A204.1 (cell line): ENCODE results near the gene ATMIN.

Experiments used
- FAIRE-seq: peaks from 2 replicates; lab custom pipeline; 2012; peaks lifted over from hg19 to GRCh38; lab: Jason Lieb, UNC

The ATMIN gene

GRCh38 chr16:81005610-81006161 lies 30.0 kb upstream of the ATMIN start:
- no peak for FAIRE-seq

- FAIRE-seq: no peak
Observed at GRCh38 chr16:81006211-81006812, 29.3 kb upstream of the ATMIN start.

GRCh38 chr16:81006813-81007695 lies 28.6 kb upstream of the ATMIN start, which contains the start of the genes CENPN and CMC2:
TSS of gene CENPN (plus strand) at chr16:81007214. CDS start at chr16:81011940, 4,726 bp downstream.
TSS of gene CMC2 (minus strand) at chr16:81006885. CDS start at chr16:80997394, 9,491 bp downstream.
- no peak for FAIRE-seq

GRCh38 chr16:81008505-81008789 lies 27.2 kb upstream of the ATMIN start:
- FAIRE-seq: no peak

GRCh38 chr16:81012974-81013373 lies 22.7 kb upstream of the ATMIN start:
- no peak for FAIRE-seq

GRCh38 chr16:81014672-81015071 lies 21.0 kb upstream of the ATMIN start:
- FAIRE-seq: no peak

GRCh38 chr16:81018496-81018895 lies 17.1 kb upstream of the ATMIN start:
- FAIRE-seq: no peak

- no peak for FAIRE-seq
Observed at GRCh38 chr16:81026429-81026828, 9.2 kb upstream of the ATMIN start.

GRCh38 chr16:81029930-81030604 lies 5.6 kb upstream of the ATMIN start:
- FAIRE-seq: no peak

GRCh38 chr16:81035975-81036750 lies 521 bp downstream of the ATMIN start:
- FAIRE-seq: no peak

- no peak for FAIRE-seq
Observed at GRCh38 chr16:81036751-81037350, 1.2 kb downstream of the ATMIN start.

GRCh38 chr16:81040131-81040530 lies 4.5 kb downstream of the ATMIN start:
- no peak for FAIRE-seq

GRCh38 chr16:81040842-81041241 lies 5.2 kb downstream of the ATMIN start:
- FAIRE-seq: no peak

- no peak for FAIRE-seq
Observed at GRCh38 chr16:81041696-81042095, 6.1 kb downstream of the ATMIN start.

GRCh38 chr16:81042821-81043220 lies 7.2 kb downstream of the ATMIN start:
- FAIRE-seq: no peak

- no peak for FAIRE-seq
Observed at GRCh38 chr16:81053761-81054160, 18.1 kb downstream of the ATMIN start.

- no peak for FAIRE-seq
Observed at GRCh38 chr16:81060576-81061306, 25.1 kb downstream of the ATMIN start.

GRCh38 chr16:81061307-81061640 lies 25.6 kb downstream of the ATMIN start:
- no peak for FAIRE-seq

- FAIRE-seq: no peak
Observed at GRCh38 chr16:81061871-81062608, 26.4 kb downstream of the ATMIN start.

GRCh38 chr16:81066681-81067080 lies 31.0 kb downstream of the ATMIN start:
- FAIRE-seq: no peak
